GM19455 (cell line): ENCODE results near the gene SEMA4A.
"Not testable (repeated sequence)": the region's sequence is repeated elsewhere in the genome, so short reads cannot be mapped to it uniquely, and the experiment has no call there.

Experiments used
- ATAC-seq: cut with Tn5 transposase; IDR thresholded peaks from one replicate; pipeline ENCODE4 v1.9.1; 2021; ENCODE audit not compliant: unreplicated experiment

Gene SEMA4A

GRCh38 chr1:156157506-156157905 lies 4.1 kb downstream of the SEMA4A start:
- ATAC-seq: no peak

DNA sequence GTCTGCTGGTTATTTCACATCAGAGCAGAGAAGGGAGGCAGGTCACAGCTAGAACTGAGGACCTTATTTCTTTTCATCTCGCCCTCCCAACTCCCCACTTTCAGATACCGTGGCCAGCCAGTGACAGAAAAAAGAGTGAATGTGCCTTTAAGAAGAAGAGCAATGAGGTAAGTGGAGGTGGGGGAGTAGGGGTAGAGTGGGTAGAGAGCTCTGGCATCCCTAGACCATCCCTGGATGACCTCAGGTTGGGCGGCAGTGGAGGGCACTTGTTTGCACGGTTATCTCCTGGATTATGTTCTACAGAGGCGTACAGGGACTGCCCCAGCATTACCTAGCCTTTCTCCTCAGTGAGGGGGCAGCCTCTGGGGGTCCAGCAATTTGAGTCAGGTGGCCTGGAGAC lies 4.6 kb downstream of the SEMA4A start:
- no peak for ATAC-seq

GRCh38 chr1:156160000-156160742 lies 6.8 kb downstream of the SEMA4A start:
- ATAC-seq: no peak

- ATAC-seq: no peak
Measured at GRCh38 chr1:156160743-156161171, 7.4 kb downstream of the SEMA4A start.

DNA sequence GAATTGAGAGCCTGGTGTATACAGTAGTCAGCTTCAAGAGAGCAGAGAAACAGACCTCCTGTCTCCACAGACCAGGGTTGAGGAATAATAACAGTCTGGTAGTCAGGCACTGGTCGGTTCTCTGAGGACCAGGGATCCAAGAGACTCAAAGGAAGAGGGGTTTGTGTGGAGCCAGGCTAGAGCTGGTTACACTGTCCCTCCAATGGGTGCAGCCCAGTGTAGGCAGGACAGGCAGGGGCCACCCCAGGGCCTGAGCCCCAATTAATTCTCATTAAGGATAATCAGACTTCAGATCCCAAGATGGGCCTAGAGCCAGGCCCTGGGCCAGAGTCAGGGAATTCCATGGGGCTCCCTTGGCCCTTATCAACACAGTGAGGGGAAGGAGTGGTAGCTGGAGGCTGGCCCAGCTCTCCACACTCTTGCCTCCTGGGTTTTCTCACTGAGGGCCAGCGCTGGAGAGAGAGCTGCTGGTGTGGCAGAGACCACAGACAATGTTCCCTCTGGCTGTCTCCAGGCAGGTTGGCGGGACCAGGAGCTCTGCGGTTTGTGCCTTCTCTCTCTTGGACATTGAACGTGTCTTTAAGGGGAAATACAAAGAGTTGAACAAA lies 9.1 kb downstream of the SEMA4A start:
- no peak for ATAC-seq

- no peak for ATAC-seq
Measured at GRCh38 chr1:156163712-156164111, 10.3 kb downstream of the SEMA4A start.

DNA sequence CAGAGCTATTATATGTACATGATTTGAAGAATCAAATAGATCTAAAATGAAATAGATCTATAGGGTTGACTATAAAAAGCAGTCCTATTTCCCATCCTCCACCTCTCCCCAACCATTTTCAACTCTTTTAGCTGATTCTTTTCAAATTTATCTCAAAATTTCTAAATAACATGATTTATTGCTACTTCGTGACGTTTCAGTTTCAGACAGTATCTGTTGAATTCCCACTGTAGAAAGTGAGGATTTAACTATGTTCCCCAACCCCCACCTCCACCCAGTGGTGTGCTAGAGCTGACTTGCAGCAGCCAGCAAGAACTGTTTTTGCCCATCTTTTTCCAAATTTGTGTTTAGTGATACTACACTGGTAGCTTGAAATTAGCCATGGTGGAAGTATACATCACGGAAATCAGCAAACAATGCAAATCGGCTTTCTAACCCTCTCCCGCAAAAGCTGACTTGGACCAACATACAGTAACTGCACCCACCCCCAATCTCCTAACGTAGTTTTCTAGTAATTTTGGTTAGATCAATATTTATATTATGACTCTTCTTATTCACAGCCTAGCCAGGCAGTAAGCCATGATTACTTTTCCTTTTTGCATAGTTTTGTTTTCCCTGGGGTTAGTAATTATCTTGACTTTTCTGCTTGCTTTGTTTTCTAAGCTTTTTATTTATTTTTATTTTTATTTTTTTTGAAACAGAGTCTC lies 10.9 kb downstream of the SEMA4A start:
- no peak for ATAC-seq

DNA sequence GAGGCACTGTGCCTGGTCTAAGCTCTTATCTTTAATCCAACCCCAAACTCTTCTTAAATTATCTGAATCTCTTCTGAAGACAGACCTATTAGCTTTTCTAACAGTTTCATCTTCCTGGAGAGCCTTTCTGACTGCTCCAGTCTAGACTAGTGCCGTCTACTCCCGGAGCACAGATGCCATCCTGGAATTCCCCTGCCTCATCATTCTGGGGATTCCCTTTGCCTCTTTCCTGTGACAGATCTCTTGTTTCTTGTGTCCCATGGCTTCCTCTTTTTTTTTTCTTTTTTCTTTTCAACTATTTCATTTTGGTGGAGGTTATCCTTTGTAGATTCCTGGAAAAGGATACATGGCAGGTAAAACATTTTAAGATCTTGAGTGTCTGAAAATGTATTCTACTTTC lies 11.7 kb downstream of the SEMA4A start:
- ATAC-seq: no peak

DNA sequence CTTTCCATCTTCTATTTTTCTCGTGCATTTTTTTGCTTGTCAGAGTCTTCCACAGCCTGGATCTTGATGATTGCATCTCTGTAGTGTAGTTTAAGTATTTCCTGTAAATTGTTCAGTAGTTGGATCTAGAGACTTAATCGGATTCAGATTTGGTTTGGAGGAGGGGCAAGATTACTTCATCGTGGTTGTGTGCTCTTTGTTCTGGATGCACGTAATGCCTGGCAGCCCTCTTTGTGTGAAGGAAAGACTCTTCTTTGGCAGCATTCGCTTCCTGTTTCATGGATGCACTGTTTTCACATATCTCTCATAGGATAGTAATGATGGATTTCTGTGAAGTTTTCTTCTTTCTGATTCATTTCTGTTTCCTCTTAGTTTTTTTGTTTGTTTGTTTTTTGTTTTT lies 14.2 kb downstream of the SEMA4A start:
- no peak for ATAC-seq

- no peak for ATAC-seq
Measured at GRCh38 chr1:156172696-156173470, 19.5 kb downstream of the SEMA4A start.

GRCh38 chr1:156176610-156177210 lies 23.3 kb downstream of the SEMA4A start:
- ATAC-seq: no peak

DNA sequence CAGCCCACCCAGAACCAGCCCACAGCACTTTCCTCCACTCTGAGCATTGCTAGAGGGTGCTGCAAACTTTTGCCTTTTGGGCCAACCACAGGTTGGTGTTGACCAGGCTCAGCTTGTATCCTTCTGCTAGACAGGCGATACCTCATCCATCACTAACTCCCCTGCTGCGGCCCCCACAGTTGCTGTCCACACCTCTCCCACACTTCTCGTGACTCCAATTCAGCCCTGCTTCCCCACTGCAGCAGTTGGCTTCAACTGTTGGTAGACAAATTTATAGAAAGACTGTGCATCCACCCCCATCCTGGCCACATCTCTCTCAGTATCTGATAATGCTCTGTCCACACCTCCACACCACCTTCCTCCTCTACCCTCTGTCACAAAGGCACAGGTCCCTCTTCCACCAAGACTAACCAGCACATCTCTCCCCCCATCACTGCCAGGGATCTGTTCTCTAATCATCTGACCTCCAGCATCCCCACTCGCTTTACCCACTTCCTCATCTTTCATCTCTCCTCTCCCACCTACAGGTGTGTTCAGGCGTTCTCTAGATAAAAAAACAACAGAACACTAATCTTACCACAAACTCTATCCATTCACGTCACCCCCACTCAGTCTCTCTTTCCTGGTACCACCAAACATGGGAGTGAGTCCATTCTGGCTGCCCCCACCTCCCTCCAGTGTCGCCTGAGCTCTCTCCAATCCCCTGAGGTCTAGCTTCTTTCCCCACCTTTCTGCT lies 24.7 kb downstream of the SEMA4A start:
- ATAC-seq: no peak

- no peak for ATAC-seq
Measured at GRCh38 chr1:156180471-156180870, 27.1 kb downstream of the SEMA4A start.

DNA sequence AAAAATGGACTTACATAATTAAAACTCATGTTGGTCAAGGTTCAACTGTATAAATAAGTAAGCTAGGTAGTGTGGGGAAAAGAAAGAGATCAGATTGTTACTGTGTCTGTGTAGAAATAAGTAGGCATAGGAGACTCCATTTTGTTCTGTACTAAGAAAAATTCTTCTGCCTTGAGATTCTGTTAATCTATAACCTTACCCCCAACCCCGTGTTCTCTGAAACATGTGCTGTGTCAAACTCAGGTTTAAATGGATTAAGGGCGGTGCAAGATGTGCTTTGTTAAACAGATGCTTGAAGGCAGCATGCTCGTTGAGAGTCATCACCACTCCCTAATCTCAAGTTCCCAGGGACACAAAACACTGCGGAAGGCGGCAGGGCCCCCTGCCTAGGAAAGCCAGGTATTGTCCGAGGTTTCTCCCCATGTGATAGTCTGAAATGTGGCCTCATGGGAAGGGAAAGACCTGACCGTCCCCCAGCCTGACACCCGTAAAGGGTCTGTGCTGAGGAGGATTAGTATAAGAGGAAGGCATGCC lies 28.1 kb downstream of the SEMA4A start:
- ATAC-seq: not testable (repeated sequence)

GRCh38 chr1:156182010-156182779 lies 28.8 kb downstream of the SEMA4A start:
- not testable (repeated sequence) for ATAC-seq

- ATAC-seq: not testable (repeated sequence)
Measured at GRCh38 chr1:156186347-156187177, 33.2 kb downstream of the SEMA4A start.

- not testable (repeated sequence) for ATAC-seq
Measured at GRCh38 chr1:156190265-156190664, 36.9 kb downstream of the SEMA4A start.

GRCh38 chr1:156191292-156191964 lies 38.0 kb downstream of the SEMA4A start:
- no peak for ATAC-seq
